ENCODE measurements around the gene HAAO.

DNA sequence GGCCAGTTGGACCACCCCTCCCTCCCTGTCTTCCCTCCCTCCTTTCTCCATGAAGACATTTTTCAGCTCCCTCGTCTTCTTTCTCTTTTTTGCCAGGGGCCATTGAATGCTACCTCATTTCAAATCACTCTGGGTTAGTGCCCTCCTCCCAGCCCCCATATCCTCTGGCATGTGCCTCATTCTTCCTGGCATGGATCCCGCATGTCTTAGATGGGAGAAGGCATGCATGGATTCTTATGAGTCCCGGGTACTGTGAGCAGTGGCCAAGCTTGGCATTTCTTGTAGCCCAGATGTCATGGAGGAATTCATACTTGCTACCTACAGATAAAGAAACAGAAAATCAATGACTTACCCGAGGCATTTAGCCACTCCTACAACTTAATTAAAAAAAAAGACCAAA, 9.0 kb upstream of the HAAO start:
- TF ChIP-seq POLR2A (IDR thresholded peaks at IDR 0.05) (no peak), POLR2AphosphoS5 (IDR thresholded peaks at IDR 0.05) (no peak)
- TF ChIP-seq, protein P1, sequence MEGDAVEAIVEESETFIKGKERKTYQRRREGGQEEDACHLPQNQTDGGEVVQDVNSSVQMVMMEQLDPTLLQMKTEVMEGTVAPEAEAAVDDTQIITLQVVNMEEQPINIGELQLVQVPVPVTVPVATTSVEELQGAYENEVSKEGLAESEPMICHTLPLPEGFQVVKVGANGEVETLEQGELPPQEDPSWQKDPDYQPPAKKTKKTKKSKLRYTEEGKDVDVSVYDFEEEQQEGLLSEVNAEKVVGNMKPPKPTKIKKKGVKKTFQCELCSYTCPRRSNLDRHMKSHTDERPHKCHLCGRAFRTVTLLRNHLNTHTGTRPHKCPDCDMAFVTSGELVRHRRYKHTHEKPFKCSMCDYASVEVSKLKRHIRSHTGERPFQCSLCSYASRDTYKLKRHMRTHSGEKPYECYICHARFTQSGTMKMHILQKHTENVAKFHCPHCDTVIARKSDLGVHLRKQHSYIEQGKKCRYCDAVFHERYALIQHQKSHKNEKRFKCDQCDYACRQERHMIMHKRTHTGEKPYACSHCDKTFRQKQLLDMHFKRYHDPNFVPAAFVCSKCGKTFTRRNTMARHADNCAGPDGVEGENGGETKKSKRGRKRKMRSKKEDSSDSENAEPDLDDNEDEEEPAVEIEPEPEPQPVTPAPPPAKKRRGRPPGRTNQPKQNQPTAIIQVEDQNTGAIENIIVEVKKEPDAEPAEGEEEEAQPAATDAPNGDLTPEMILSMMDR (IDR thresholded peaks at IDR 0.05) = no peak
